ENCODE results near the gene RMDN2. TPM values are rescaled to one million over a fixed set of nuclear protein-coding genes. Genes with fewer than 3 reads are reported as not detected.

Gene RMDN2
- total RNA-seq, 2 experiments from 2014 or later: 1.4 to 2.6 TPM

DNA sequence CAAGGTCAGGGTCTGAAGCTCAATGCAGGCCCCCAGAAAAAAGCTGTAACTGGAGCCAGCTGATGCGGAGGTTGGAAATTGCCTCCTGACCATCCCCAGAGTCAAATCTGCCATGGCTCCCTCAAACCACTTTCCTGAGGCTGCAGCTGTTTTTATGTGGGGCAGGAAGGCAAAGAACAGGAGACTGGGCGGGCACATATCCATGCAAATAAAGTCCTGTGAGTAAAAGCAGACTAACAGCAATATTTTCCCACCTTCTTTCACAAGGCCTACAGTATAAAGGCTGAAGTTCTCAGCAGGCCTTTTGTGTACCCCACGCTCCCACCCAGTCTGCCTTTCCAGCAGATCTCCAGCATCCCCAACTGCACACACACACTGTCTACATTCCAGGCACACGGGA, 103.7 kb downstream of the RMDN2 start:
- ATAC-seq (no peak), DNase-seq (no peak)
- Mint-ChIP-seq H3K4me3 (no peak overlapping the region), H3K27ac (no peak overlapping the region), H3K9me3 (no peaks in the 10 kb centered on the region), H3K36me3 (ENCODE audit: low read depth) (no peaks in the 10 kb centered on the region), H3K27me3 (peaks cover 9% of the 10 kb centered on the region), H3K4me1 (ENCODE audit: low read depth) (no peaks in the 10 kb centered on the region)
- TF ChIP-seq, protein P1, sequence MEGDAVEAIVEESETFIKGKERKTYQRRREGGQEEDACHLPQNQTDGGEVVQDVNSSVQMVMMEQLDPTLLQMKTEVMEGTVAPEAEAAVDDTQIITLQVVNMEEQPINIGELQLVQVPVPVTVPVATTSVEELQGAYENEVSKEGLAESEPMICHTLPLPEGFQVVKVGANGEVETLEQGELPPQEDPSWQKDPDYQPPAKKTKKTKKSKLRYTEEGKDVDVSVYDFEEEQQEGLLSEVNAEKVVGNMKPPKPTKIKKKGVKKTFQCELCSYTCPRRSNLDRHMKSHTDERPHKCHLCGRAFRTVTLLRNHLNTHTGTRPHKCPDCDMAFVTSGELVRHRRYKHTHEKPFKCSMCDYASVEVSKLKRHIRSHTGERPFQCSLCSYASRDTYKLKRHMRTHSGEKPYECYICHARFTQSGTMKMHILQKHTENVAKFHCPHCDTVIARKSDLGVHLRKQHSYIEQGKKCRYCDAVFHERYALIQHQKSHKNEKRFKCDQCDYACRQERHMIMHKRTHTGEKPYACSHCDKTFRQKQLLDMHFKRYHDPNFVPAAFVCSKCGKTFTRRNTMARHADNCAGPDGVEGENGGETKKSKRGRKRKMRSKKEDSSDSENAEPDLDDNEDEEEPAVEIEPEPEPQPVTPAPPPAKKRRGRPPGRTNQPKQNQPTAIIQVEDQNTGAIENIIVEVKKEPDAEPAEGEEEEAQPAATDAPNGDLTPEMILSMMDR (IDR thresholded peaks at IDR 0.05): no peak
- POLR2A ChIA-PET: no interaction called here
- intact Hi-C loops (cut with micrococcal nuclease): no loop called here
- CTCF ChIA-PET: interaction anchor here (1.0 to 1.2 kb wide), 2 partner anchors 9 to 87 kb away, joined by 3 read pairs; no protein-coding TSS in a partner anchor

DNA sequence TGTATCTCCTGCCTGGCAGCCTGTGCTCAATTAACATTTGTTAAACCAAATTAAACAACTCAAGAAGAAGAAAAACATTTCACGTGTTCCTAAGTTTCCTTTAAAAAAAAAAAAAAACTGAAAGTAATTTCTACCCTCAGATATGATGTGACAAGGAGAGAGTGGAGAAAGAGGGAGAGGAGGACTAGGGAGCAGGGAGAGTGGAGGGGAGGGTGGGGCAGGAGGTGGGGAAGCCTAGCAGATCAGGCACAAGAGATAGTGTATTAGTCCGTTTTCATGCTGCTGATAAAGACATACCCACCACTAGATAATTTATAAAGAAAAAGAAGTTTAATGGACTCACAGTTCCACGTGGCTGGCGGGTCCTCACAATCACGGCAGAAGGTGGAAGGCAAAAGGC, 104.4 kb downstream of the RMDN2 start:
- ChIA-PET POLR2A (no interaction called here), CTCF (no interaction called here)
- Mint-ChIP-seq H3K4me1 (ENCODE audit: low read depth) (no peaks in the 10 kb centered on the region), H3K4me3 (no peak overlapping the region), H3K27me3 (peaks cover 12% of the 10 kb centered on the region), H3K36me3 (ENCODE audit: low read depth) (no peaks in the 10 kb centered on the region), H3K9me3 (no peaks in the 10 kb centered on the region), H3K27ac (no peak overlapping the region)
- TF ChIP-seq, protein P1 (IDR thresholded peaks at IDR 0.05): no peak
- no peak for DNase-seq
- ATAC-seq: no peak
- intact Hi-C loops (cut with micrococcal nuclease): no loop called here

DNA sequence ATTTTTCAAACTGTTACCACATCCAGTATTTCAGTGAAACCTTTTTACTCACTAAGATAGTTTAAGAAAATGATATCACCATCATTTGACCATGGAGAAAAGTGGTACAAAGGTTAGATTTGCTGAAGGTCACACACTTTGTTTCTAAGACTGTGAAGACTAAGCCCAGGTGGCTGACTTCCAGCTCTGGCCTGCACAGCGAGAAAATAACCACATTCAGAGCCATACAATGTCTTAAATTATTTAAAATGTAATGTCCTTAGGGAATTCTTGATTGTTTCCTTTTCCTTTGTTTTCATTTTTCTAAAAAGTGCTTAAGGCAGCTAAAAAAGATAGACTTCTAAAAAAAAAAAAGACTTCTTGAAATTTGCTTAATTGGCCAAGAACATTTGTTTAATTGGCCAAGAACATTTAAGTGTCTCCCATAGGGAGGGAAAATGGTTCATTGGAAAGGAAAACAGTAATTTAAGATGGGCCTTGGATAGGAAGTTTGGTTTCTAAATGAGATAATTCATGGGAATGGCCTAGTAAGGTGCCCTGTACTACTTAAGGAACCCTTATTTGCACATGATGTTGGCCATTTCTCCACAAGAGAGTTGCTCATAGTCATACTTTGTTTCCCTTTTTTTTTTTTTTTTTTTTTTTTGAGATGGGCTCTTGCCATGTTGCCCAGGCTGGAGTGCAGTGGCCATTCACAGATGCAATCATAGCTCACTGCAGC, 105.7 kb downstream of the RMDN2 start:
- intact Hi-C loops (cut with micrococcal nuclease): no loop called here
- Mint-ChIP-seq H3K27me3 (peaks cover 18% of the 10 kb centered on the region), H3K4me1 (ENCODE audit: low read depth) (no peaks in the 10 kb centered on the region), H3K27ac (no peak overlapping the region), H3K36me3 (ENCODE audit: low read depth) (no peaks in the 10 kb centered on the region), H3K9me3 (no peaks in the 10 kb centered on the region), H3K4me3 (no peak overlapping the region)
- CTCF ChIA-PET: no interaction called here
- TF ChIP-seq, protein P1 (IDR thresholded peaks at IDR 0.05): no peak
- POLR2A ChIA-PET: no interaction called here
- ATAC-seq (no peak), DNase-seq (no peak)

DNA sequence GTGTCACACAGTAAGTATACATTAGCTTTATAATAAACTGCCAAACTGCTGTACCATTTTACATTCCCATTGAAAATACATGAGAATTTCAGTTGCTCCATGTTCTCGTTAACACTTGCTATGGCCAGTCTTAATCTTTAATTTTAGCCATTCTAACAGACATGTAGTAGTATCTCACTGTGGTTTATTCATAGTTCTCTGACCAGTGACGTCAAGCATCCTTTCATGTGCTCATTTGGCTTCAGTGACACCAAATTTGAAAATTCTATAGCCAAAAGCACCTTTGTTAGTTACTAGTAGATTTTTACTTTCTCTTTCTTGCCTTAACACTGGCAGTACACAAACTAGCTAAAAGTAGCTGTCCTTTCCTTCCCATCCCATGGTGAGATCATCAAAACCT, 107.9 kb downstream of the RMDN2 start:
- H3K4me1 Mint-ChIP-seq (ENCODE audit: low read depth): peaks cover 9% of the 10 kb centered on the region
- CTCF ChIA-PET: interaction anchor here (1.2 kb wide), 1 partner anchor 93 kb away, joined by 3 read pairs; no protein-coding TSS in a partner anchor
- no peak for DNase-seq
- H3K4me3 Mint-ChIP-seq: no peak overlapping the region
- H3K9me3 Mint-ChIP-seq: no peaks in the 10 kb centered on the region
- H3K27ac Mint-ChIP-seq: no peak overlapping the region
- intact Hi-C loops (cut with micrococcal nuclease): no loop called here
- ATAC-seq: no peak
- TF ChIP-seq, protein P1 (IDR thresholded peaks at IDR 0.05): no peak
- peaks cover 38% of the 10 kb centered on the region for H3K27me3 Mint-ChIP-seq
- no peaks in the 10 kb centered on the region for H3K36me3 Mint-ChIP-seq (ENCODE audit: low read depth)
- POLR2A ChIA-PET: no interaction called here

DNA sequence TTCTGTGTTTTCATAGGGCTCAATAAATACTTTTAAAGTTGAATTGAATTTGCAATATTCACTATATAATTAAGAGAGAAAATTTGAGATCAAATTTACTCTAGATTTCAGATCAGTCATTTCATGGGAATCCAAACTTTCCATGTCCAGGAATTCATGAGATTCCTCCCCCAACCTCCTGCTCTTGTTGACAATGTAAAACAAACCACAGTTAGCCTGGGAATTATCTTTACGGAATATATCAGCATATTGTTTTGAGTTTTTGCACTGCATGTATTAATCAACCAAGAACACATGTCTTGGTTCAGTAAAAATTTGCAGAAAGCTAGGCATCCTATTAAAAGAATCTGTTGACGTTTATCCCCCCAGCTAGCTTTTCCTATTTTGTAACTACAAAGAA, 108.6 kb downstream of the RMDN2 start:
- TF ChIP-seq, protein P1 (IDR thresholded peaks at IDR 0.05): no peak
- CTCF ChIA-PET: no interaction called here

More for the DNA sequence above, 108.6 kb downstream of the RMDN2 start:
- Mint-ChIP-seq H3K4me1 (ENCODE audit: low read depth) (peaks cover 13% of the 10 kb centered on the region), H3K9me3 (no peaks in the 10 kb centered on the region), H3K36me3 (ENCODE audit: low read depth) (no peaks in the 10 kb centered on the region), H3K4me3 (no peak overlapping the region), H3K27me3 (peaks cover 43% of the 10 kb centered on the region), H3K27ac (no peak overlapping the region)
- ATAC-seq (no peak), DNase-seq (no peak)
- POLR2A ChIA-PET: no interaction called here
- intact Hi-C loops (cut with micrococcal nuclease): no loop called here

Measured in activated CD8-positive, alpha-beta T cell treated with anti-CD3 and anti-CD28 coated beads for 36 hours (primary cell).